ENCODE measurements around the gene PLCB4.
A peak's percentile ranks its signal among the peaks of the same experiment; 100 is the strongest.

PLCB4 gene

GRCh38 chr20:9439806-9440205 lies 370.9 kb downstream of the PLCB4 start:
- no peaks in the 10 kb centered on the region for H3K36me3 Mint-ChIP-seq
- H3K9me3 Mint-ChIP-seq = peaks cover 15% of the 10 kb centered on the region
- no peak overlapping the region for H3K4me3 Mint-ChIP-seq
- ATAC-seq = no peak
- H3K27ac Mint-ChIP-seq = no peak overlapping the region
- no peaks in the 10 kb centered on the region for H3K27me3 Mint-ChIP-seq
- no peaks in the 10 kb centered on the region for H3K4me1 Mint-ChIP-seq

DNA sequence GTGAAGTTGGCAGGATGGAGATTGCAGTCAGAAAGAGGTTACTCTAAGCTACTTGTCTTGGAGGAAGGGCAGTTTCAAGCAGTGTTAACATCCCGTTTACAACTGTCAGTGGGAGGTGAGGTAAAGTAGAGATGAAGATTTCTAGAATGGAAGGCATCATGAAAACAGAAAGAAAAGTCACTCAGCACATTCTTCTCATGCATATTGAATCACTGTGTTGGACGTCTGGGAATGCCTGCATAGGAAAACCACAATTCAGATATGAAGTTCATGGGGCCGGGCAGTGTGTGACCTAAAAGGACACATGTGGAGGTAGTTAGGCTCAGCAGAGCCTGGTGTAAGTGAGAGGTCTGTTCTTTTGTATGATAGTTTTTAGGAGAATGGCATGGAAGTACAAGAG lies 372.0 kb downstream of the PLCB4 start:
- H3K27ac Mint-ChIP-seq = no peak overlapping the region
- peaks cover 15% of the 10 kb centered on the region for H3K9me3 Mint-ChIP-seq
- H3K27me3 Mint-ChIP-seq = no peaks in the 10 kb centered on the region
- no peak for ATAC-seq
- no peaks in the 10 kb centered on the region for H3K4me1 Mint-ChIP-seq
- no peaks in the 10 kb centered on the region for H3K36me3 Mint-ChIP-seq
- H3K4me3 Mint-ChIP-seq = no peak overlapping the region

DNA sequence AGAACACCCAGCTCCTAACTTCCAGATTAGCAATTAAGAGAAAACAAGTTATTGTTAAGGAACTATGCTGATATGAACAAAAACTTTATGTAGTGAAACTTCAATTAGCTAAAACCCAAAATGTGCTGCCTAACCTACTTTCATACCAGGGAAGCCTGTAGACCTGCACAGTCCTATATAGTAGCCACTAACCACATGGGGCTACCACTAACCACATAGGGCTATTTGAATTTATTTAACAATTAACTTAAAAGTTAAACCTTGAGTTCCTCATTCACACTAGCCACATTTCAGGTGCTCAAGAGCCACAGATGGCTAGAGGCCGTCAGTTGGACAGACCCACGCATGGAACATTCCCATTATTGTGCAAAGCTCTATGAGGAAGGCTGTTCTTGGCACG lies 373.1 kb downstream of the PLCB4 start:
- no peak overlapping the region for H3K27ac Mint-ChIP-seq

DNA sequence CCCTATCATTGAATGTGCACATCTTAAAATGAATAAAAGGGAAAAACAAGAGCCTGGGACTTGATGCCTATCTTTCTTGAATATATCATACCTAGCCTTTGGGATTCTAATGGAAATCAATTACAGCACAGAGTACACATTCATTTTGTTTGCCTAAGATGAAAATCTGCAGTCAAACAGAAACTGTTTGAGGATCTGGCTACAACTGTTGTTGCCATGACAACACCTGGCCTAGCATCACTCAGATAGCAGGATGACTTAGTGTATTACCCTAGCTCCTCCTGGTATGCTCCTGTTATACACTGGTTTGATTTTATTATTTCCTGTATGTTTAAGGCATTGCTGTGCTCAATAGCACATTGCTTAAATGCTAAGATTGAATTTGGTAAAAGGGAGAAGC lies 374.0 kb downstream of the PLCB4 start:
- peak; percentile 28 for ATAC-seq
- H3K36me3 Mint-ChIP-seq = no peaks in the 10 kb centered on the region
- no peak overlapping the region for H3K4me3 Mint-ChIP-seq
- no peak overlapping the region for H3K27ac Mint-ChIP-seq
- peaks cover 13% of the 10 kb centered on the region for H3K9me3 Mint-ChIP-seq
- no peaks in the 10 kb centered on the region for H3K27me3 Mint-ChIP-seq
- no peaks in the 10 kb centered on the region for H3K4me1 Mint-ChIP-seq

More for the DNA sequence above, 373.1 kb downstream of the PLCB4 start:
- H3K27me3 Mint-ChIP-seq = no peaks in the 10 kb centered on the region
- H3K4me3 Mint-ChIP-seq = no peak overlapping the region
- ATAC-seq = no peak
- peaks cover 15% of the 10 kb centered on the region for H3K9me3 Mint-ChIP-seq
- no peaks in the 10 kb centered on the region for H3K4me1 Mint-ChIP-seq
- H3K36me3 Mint-ChIP-seq = no peaks in the 10 kb centered on the region

DNA sequence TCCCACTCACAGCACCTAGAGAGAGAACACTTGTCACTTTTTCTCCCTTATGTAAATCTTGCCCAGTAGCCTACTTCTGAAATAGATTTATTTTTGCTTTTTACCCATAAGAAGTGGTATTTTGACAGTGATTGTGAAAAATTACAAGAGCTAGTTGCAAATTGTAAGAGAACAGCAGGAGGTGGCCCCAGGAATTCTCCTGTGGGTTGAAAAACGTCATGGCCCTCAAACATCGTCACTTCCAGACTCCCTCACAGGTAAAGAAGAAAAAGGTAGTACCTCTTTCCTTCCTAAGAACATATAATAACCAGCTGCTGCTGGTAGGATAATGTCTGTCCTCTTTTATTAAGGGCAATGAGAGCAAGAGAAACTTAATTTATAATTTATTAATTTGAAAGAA lies 376.0 kb downstream of the PLCB4 start:
- ATAC-seq = no peak
- H3K4me1 Mint-ChIP-seq = no peaks in the 10 kb centered on the region
- H3K36me3 Mint-ChIP-seq = no peaks in the 10 kb centered on the region
- peaks cover 5% of the 10 kb centered on the region for H3K9me3 Mint-ChIP-seq
- H3K27ac Mint-ChIP-seq = no peak overlapping the region
- no peaks in the 10 kb centered on the region for H3K27me3 Mint-ChIP-seq
- no peak overlapping the region for H3K4me3 Mint-ChIP-seq

DNA sequence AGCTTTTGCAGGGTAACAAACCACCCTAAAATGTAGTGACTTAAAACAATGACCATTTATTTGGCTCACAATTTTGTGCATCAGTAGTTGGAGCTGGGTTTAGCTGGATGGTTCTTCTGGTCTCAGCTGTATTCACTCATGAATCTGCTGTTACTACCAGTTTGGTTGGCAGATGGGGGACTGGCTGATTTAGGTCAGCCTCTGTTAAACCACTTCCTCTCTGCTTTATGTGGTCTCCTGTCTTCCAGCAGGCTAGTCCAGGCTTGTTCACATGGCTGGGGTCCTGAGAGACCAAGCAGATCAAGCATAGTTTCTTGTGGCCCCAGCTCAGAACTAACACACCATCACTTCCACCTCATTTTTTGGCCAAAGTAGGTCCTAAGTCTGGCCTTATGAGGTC lies 378.3 kb downstream of the PLCB4 start:
- H3K27me3 Mint-ChIP-seq = no peaks in the 10 kb centered on the region
- no peak for ATAC-seq
- H3K9me3 Mint-ChIP-seq = no peaks in the 10 kb centered on the region
- H3K4me1 Mint-ChIP-seq = no peaks in the 10 kb centered on the region
- no peaks in the 10 kb centered on the region for H3K36me3 Mint-ChIP-seq
- H3K27ac Mint-ChIP-seq = no peak overlapping the region
- H3K4me3 Mint-ChIP-seq = no peak overlapping the region

GRCh38 chr20:9453201-9453600 lies 384.3 kb downstream of the PLCB4 start:
- ATAC-seq = no peak
- peaks cover 3% of the 10 kb centered on the region for H3K9me3 Mint-ChIP-seq
- H3K27me3 Mint-ChIP-seq = no peaks in the 10 kb centered on the region
- H3K4me3 Mint-ChIP-seq = no peak overlapping the region
- no peaks in the 10 kb centered on the region for H3K36me3 Mint-ChIP-seq
- no peak overlapping the region for H3K27ac Mint-ChIP-seq
- no peaks in the 10 kb centered on the region for H3K4me1 Mint-ChIP-seq

DNA sequence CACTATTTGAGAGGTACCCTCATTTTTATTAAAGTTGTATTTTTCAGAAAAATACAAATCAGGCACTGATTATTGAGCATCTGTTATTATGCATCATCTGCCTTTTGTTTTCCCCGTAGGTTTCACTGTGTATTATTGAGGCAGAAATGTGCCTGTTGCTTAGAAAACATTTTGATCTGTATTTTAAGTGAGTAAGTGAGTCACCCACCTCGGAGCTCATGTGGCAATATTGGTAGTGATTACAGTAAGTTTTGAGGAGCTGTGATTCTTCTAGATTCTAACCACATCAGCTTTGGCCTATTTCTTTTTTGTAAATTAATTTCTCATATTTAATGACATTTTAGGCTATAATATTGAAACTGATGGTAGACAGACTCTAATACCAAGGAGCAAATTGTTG lies 385.9 kb downstream of the PLCB4 start:
- ATAC-seq = no peak
- H3K36me3 Mint-ChIP-seq = no peaks in the 10 kb centered on the region
- H3K4me1 Mint-ChIP-seq = no peaks in the 10 kb centered on the region
- no peaks in the 10 kb centered on the region for H3K27me3 Mint-ChIP-seq
- H3K4me3 Mint-ChIP-seq = no peak overlapping the region
- no peak overlapping the region for H3K27ac Mint-ChIP-seq
- peaks cover 3% of the 10 kb centered on the region for H3K9me3 Mint-ChIP-seq

DNA sequence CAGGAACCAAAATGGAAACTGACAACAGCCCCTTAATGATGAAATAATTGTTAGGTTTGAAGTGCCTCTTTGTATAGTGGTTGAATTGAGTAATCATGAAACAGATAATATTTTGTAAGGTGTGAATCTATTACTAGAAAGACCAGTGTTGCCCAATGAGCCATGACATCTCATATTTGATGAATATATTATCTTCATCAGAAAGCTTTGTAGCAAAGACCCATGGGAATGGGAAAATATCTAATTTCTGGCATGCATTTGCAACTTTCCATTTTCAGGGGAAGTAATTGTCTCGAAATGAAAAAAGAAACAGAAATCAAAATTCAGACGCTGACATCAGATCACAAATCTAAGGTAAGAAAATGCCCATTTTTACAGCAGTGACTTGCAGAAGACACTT lies 388.2 kb downstream of the PLCB4 start:
- H3K27ac Mint-ChIP-seq = no peak overlapping the region
- H3K9me3 Mint-ChIP-seq = peaks cover 3% of the 10 kb centered on the region
- no peak for ATAC-seq
- no peak overlapping the region for H3K4me3 Mint-ChIP-seq
- no peaks in the 10 kb centered on the region for H3K27me3 Mint-ChIP-seq
- H3K4me1 Mint-ChIP-seq = no peaks in the 10 kb centered on the region
- H3K36me3 Mint-ChIP-seq = no peaks in the 10 kb centered on the region

GRCh38 chr20:9458138-9458796 lies 389.4 kb downstream of the PLCB4 start:
- no peak for ATAC-seq
- Mint-ChIP-seq H3K4me1 (no peaks in the 10 kb centered on the region), H3K4me3 (no peak overlapping the region), H3K9me3 (no peaks in the 10 kb centered on the region), H3K27me3 (no peaks in the 10 kb centered on the region), H3K36me3 (no peaks in the 10 kb centered on the region), H3K27ac (no peak overlapping the region)

DNA sequence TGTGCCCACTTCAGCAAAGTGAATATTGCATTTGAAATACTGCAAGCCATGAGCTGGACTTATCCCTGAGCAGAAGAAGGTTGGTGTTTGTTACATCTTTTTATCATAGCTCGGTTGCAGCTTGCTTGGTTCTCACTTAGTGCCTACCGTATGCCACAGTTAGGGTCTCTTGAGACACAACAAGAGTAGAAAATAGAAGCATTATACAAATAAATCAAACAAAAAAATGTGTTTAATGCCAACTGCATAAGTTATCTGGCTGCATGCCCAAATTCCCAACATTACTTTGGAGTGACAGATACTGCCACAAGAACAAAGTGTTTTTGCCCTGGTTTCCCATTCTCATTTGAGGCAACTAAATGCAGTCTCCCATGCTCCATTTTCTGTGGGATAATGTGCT lies 391.6 kb downstream of the PLCB4 start:
- no peak for ATAC-seq
- Mint-ChIP-seq H3K4me1 (no peaks in the 10 kb centered on the region), H3K27ac (no peak overlapping the region), H3K27me3 (no peaks in the 10 kb centered on the region), H3K36me3 (no peaks in the 10 kb centered on the region), H3K9me3 (peaks cover 2% of the 10 kb centered on the region), H3K4me3 (no peak overlapping the region)

DNA sequence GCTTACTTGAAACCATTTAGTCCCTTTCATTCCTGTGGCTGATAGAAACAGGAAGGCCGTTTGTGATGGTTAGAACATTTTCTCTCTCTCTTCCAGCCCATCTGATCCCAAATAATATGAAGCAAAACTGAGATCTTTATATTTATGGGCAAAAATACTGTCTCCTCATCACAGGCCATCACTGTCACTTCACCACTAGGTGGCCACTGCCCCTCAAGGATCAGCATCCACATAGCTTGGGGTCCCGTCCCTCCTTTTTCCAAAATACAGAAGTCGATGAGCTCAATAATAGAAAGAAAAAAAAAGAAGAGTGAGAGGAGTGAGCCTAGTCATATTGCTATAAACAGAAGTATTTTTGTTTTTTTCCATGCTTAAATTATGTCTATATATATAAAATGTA lies 399.1 kb downstream of the PLCB4 start:
- peaks cover 3% of the 10 kb centered on the region for H3K9me3 Mint-ChIP-seq
- no peak overlapping the region for H3K4me3 Mint-ChIP-seq
- H3K4me1 Mint-ChIP-seq = no peaks in the 10 kb centered on the region
- no peak for ATAC-seq
- no peak overlapping the region for H3K27ac Mint-ChIP-seq
- no peaks in the 10 kb centered on the region for H3K27me3 Mint-ChIP-seq
- H3K36me3 Mint-ChIP-seq = no peaks in the 10 kb centered on the region

- no peak overlapping the region for H3K27ac Mint-ChIP-seq
- no peaks in the 10 kb centered on the region for H3K4me1 Mint-ChIP-seq
- no peaks in the 10 kb centered on the region for H3K9me3 Mint-ChIP-seq
- no peaks in the 10 kb centered on the region for H3K27me3 Mint-ChIP-seq
- H3K36me3 Mint-ChIP-seq = no peaks in the 10 kb centered on the region
- no peak overlapping the region for H3K4me3 Mint-ChIP-seq
- no peak for ATAC-seq
These were observed 406.0 kb downstream of the PLCB4 start for GRCh38 chr20:9474835-9475415.

GRCh38 chr20:9475456-9475855 lies 406.6 kb downstream of the PLCB4 start:
- H3K4me3 Mint-ChIP-seq = no peak overlapping the region
- H3K36me3 Mint-ChIP-seq = no peaks in the 10 kb centered on the region
- H3K9me3 Mint-ChIP-seq = no peaks in the 10 kb centered on the region
- no peak for ATAC-seq
- H3K27ac Mint-ChIP-seq = no peak overlapping the region
- H3K27me3 Mint-ChIP-seq = no peaks in the 10 kb centered on the region
- no peaks in the 10 kb centered on the region for H3K4me1 Mint-ChIP-seq

DNA sequence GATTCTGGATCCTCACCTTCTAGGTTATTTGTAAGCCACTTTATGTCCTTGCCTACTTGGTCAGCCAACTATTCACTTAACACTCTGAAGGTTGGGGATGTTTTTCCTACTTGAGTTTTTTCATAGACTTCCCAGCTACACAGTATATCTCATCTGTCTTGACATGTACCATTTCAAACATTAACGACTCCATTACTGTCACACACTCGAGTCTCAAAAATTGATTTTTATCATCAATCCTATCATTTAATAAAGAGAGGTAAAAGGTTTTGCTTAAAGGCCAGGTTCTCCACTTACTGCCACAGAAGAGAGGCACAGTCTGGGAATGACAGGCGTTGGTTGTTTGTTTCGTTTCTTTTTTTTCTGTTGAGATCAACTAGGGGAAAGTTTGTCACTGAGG lies 407.3 kb downstream of the PLCB4 start:
- Mint-ChIP-seq H3K27me3 (no peaks in the 10 kb centered on the region), H3K36me3 (no peaks in the 10 kb centered on the region), H3K4me3 (no peak overlapping the region), H3K4me1 (no peaks in the 10 kb centered on the region), H3K27ac (no peak overlapping the region), H3K9me3 (peaks cover 3% of the 10 kb centered on the region)
- ATAC-seq = no peak

DNA sequence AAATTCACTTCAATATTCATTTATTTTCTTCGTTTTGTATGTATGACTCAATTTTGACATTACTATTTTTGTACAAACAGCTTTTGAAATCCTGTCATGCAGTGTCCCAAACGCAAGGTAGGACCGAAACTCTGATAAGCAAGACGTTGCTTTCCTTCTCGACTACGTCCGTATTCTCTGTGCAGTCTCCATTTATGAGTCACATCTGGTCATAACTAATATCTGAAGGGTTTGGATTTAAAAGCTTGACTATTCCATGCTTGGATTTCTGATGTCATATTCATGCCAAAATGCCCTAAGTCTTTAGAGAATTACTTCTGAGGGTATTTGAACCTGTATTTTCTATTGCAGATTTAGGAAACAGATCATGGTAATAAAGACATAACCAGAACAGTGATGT lies 407.8 kb downstream of the PLCB4 start:
- ATAC-seq = no peak
- Mint-ChIP-seq H3K27ac (no peak overlapping the region), H3K4me1 (no peaks in the 10 kb centered on the region)

More for the DNA sequence above, 407.8 kb downstream of the PLCB4 start:
- peaks cover 3% of the 10 kb centered on the region for H3K9me3 Mint-ChIP-seq
- H3K4me3 Mint-ChIP-seq = no peak overlapping the region
- no peaks in the 10 kb centered on the region for H3K27me3 Mint-ChIP-seq
- no peaks in the 10 kb centered on the region for H3K36me3 Mint-ChIP-seq
